Large intestine (tissue), 3 donors: ENCODE results near the gene HSPD1. TPM values are rescaled to one million over a fixed set of nuclear protein-coding genes. Genes with fewer than 3 reads are reported as not detected.
A peak's percentile ranks its signal among the peaks of the same experiment; 100 is the strongest.
"Not testable (repeated sequence)": the region's sequence is repeated elsewhere in the genome, so short reads cannot be mapped to it uniquely, and the experiment has no call there.

Source experiments
- DNase-seq, 2 donors: peaks; one replicate each; pipeline versions ENCODE4 v3.0.0 to v3.0.0-alpha.2; 2013
- H3K27ac ChIP-seq: one replicate; pipeline ENCODE4 v1.5.1; 2013; ENCODE audit warnings: low read length
- H3K27me3 ChIP-seq: 2 replicates; pipeline ENCODE4 v1.6.1; 2013; ENCODE audit warnings: low read length; ENCODE audit not compliant: control insufficient read depth, insufficient read depth
- H3K36me3 ChIP-seq: 2 replicates; pipeline ENCODE4 v1.6.1; 2013; ENCODE audit warnings: low read length; ENCODE audit not compliant: control insufficient read depth, insufficient read depth
- H3K4me1 ChIP-seq: one replicate; pipeline ENCODE4 v1.6.1; 2013; ENCODE audit warnings: low read length; ENCODE audit not compliant: control insufficient read depth, insufficient read depth
- H3K4me3 ChIP-seq: one replicate; pipeline ENCODE4 v1.5.1; 2013; ENCODE audit warnings: low read length
- H3K9me3 ChIP-seq: one replicate; pipeline ENCODE4 v1.6.1; 2013; ENCODE audit warnings: mild to moderate bottlenecking, low read depth, low read length, moderate library complexity; ENCODE audit not compliant: control insufficient read depth
- WGBS: methylation state at CpG from one replicate; pipeline ENCODE4 v1.1.5; 2013; ENCODE audit warnings: low lambda C conversion rate; ENCODE audit not compliant: insufficient coverage; 5-methylcytosine and 5-hydroxymethylcytosine counted together
- polyA plus RNA-seq: library from polyadenylated mRNA; unstranded; fragments of 120-200 nt; gene quantifications from one replicate; pipeline ENCODE4 v1.2.1, GENCODE V29; 2013

HSPD1 gene
- polyA plus RNA-seq, 1 donor = 607 TPM

- H3K36me3 ChIP-seq = peaks cover 71% of the 10 kb centered on the region
- no peak for DNase-seq
- no peak overlapping the region for H3K27ac ChIP-seq
- no peaks in the 10 kb centered on the region for H3K27me3 ChIP-seq
- no peaks in the 10 kb centered on the region for H3K4me1 ChIP-seq
- no peaks in the 10 kb centered on the region for H3K9me3 ChIP-seq
- WGBS = 100% methylated on average over 1 of the region's 5 CpGs
- H3K4me3 ChIP-seq = no peak overlapping the region
Observed at GRCh38 chr2:197472166-197472565, 27.5 kb downstream of the HSPD1 start.

GRCh38 chr2:197464175-197464574, 35.5 kb downstream of the HSPD1 start:
- WGBS = no CpG with 5 or more reads among the region's 1 CpG
- H3K36me3 ChIP-seq = peaks cover 58% of the 10 kb centered on the region
- no peaks in the 10 kb centered on the region for H3K4me1 ChIP-seq
- H3K4me3 ChIP-seq = no peak overlapping the region
- H3K27ac ChIP-seq = no peak overlapping the region
- no peaks in the 10 kb centered on the region for H3K27me3 ChIP-seq
- no peak for DNase-seq
- no peaks in the 10 kb centered on the region for H3K9me3 ChIP-seq

- Histone ChIP-seq H3K36me3 (peaks cover 34% of the 10 kb centered on the region), H3K27ac (peak overlapping the region; percentile 65), H3K9me3 (no peaks in the 10 kb centered on the region), H3K4me3 (no peak overlapping the region), H3K27me3 (no peaks in the 10 kb centered on the region), H3K4me1 (no peaks in the 10 kb centered on the region)
- WGBS = 60% methylated on average over 1 of the region's 2 CpGs
- DNase-seq = peak in 1 of 2 donors; percentile 60
Observed at GRCh38 chr2:197461057-197461456, 38.6 kb downstream of the HSPD1 start.

GRCh38 chr2:197460649-197461048, 39.0 kb downstream of the HSPD1 start:
- H3K36me3 ChIP-seq = peaks cover 31% of the 10 kb centered on the region
- no peaks in the 10 kb centered on the region for H3K4me1 ChIP-seq
- H3K9me3 ChIP-seq = no peaks in the 10 kb centered on the region
- 80% methylated on average over 1 of the region's 4 CpGs for WGBS
- H3K27ac ChIP-seq = peak overlapping the region; percentile 35
- no peaks in the 10 kb centered on the region for H3K27me3 ChIP-seq
- DNase-seq = peak in 1 of 2 donors; percentile 32
- H3K4me3 ChIP-seq = no peak overlapping the region

GRCh38 chr2:197455428-197455827, 44.2 kb downstream of the HSPD1 start:
- Histone ChIP-seq H3K27me3 (no peaks in the 10 kb centered on the region), H3K27ac (no peak overlapping the region), H3K4me3 (no peak overlapping the region), H3K36me3 (no peaks in the 10 kb centered on the region), H3K4me1 (peaks cover 6% of the 10 kb centered on the region), H3K9me3 (peaks cover 3% of the 10 kb centered on the region)
- no CpG with 5 or more reads among the region's 1 CpG for WGBS
- DNase-seq = no peak

- H3K4me3 ChIP-seq = no peak overlapping the region
- no peak overlapping the region for H3K27ac ChIP-seq
- no peak for DNase-seq
- H3K36me3 ChIP-seq = no peaks in the 10 kb centered on the region
- H3K4me1 ChIP-seq = peaks cover 6% of the 10 kb centered on the region
- WGBS = no CpG with 5 or more reads among the region's 2 CpGs
- no peaks in the 10 kb centered on the region for H3K27me3 ChIP-seq
- peaks cover 4% of the 10 kb centered on the region for H3K9me3 ChIP-seq
Observed at GRCh38 chr2:197454923-197455322, 44.7 kb downstream of the HSPD1 start.

- Histone ChIP-seq H3K27ac (peak overlapping the region; percentile 99), H3K9me3 (peaks cover 4% of the 10 kb centered on the region), H3K36me3 (no peaks in the 10 kb centered on the region), H3K4me3 (peak overlapping the region; percentile 97), H3K27me3 (no peaks in the 10 kb centered on the region), H3K4me1 (peaks cover 6% of the 10 kb centered on the region)
- WGBS = 0% methylated on average over 1 of the region's 11 CpGs
- DNase-seq = peak in 1 of 2 donors; percentile 76
Observed at GRCh38 chr2:197453914-197454398, 45.7 kb downstream of the HSPD1 start.

- Histone ChIP-seq H3K36me3 (no peaks in the 10 kb centered on the region), H3K4me3 (peak within 1 kb of the TSS; percentile 97), H3K27me3 (no peaks in the 10 kb centered on the region), H3K27ac (peak within 1 kb of the TSS; percentile 99), H3K4me1 (peaks cover 6% of the 10 kb centered on the region), H3K9me3 (peaks cover 4% of the 10 kb centered on the region)
- no CpG with 5 or more reads among the region's 70 CpGs for WGBS
- DNase-seq = peak; percentile 100
Observed at GRCh38 chr2:197453123-197453913, 46.3 kb downstream of the HSPD1 start, which contains the start of gene COQ10B. Gene COQ10B, plus strand, starts transcription at chr2:197453552. Its CDS starts 9 bp downstream, at chr2:197453561.

GRCh38 chr2:197452754-197453122, 46.9 kb downstream of the HSPD1 start:
- Histone ChIP-seq H3K9me3 (peaks cover 4% of the 10 kb centered on the region), H3K4me3 (peak overlapping the region; percentile 97), H3K27ac (peak overlapping the region; percentile 99), H3K4me1 (peaks cover 6% of the 10 kb centered on the region), H3K36me3 (no peaks in the 10 kb centered on the region), H3K27me3 (no peaks in the 10 kb centered on the region)
- WGBS = 10% methylated on average over 2 of the region's 11 CpGs
- DNase-seq = no peak

GRCh38 chr2:197450935-197451358, 48.7 kb downstream of the HSPD1 start:
- not testable (repeated sequence) for DNase-seq, H3K27ac ChIP-seq, H3K27me3 ChIP-seq, H3K4me1 ChIP-seq, H3K36me3 ChIP-seq, H3K9me3 ChIP-seq, H3K4me3 ChIP-seq
- WGBS = no CpG with 5 or more reads among the region's 6 CpGs
